ENCODE measurements around the gene GAPDH.

GAPDH gene

DNA sequence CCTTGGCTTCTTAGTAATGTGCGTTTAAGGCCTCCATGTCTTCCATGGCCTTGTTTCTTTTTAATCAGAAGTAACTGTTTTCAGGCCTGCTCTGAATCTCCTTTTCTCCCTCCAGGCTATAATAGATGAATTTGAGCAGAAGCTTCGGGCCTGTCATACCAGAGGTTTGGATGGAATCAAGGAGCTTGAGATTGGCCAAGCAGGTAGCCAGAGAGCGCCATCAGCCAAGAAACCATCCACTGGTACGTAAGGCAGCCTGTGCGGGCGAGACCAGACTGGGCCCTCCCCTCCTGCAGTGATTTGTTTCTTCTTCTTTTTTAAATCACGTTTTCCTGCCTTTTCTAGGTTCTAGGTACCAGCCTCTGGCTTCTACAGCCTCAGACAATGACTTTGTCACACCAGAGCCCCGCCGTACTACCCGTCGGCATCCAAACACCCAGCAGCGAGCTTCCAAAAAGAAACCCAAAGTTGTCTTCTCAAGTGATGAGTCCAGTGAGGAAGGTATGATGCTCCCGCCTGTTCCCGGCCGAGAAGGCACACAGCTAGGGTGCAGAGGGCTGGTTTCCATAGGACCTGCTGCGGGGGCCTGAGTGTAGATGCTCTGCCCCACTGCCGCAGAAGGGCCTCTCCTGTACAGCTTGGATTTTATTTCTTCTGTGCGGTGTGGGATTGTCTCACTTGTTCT is 3.6 kb upstream of the GAPDH start:
- Histone ChIP-seq H3K9ac (ENCODE audit: low read length) (no peak overlapping the region), H3K36me3 (ENCODE audit: control insufficient read depth, insufficient read depth, low read length) (peaks cover 76% of the 10 kb centered on the region), H3K27me3 (ENCODE audit: control insufficient read depth, insufficient read depth, low read length) (no peaks in the 10 kb centered on the region), H3K4me3 (ENCODE audit: low read depth, low read length) (no peak overlapping the region), H3K9me3 (ENCODE audit: control insufficient read depth, insufficient read depth, low read depth, low read length) (no peaks in the 10 kb centered on the region), H3K4me1 (ENCODE audit: control insufficient read depth, insufficient read depth, low read length) (peaks cover 15% of the 10 kb centered on the region), H3K27ac (ENCODE audit: low read depth, low read length) (no peak overlapping the region)

DNA sequence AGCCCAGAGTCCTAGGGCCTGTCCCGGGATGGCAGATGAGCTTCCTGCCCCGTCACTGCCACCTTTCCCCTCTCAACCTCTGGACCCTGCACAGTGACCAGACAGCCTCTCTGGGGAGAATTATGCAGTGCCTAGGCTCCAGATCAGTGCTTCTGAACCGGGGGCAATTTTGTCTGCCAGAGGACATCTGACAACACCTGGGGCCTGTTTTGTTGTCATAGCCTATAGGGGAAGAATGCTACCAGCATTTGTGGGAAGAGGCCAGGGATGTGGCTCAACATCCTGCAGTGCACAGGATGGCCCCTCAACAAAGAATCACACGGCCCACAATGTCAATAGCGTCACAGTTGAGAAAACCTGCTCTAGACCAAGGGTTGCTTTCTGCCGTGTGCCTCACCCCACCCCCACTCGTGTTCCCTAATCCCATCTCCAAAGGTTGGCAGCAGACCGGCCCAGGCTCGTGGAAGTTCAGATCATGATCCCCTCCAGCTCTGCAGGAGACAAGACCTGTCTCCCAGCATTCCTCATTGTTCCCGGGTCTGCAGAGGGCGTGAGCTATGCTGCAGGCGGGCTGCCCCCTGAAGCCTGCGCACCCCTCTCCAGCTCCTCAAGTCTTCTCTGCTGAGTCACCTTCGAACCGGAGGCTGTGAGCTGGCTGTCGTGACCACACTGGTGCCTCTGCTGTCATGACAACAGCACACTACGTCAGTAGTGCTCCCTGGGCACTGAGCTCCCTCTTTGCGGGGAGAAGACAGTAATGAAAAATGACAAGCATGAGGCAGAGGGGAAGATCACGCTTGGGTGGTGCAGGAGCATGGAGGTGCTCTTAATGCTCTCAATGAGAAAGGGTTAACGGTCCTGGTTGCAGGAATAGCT is 2.0 kb upstream of the GAPDH start:
- H3K9me3 ChIP-seq (ENCODE audit: control insufficient read depth, insufficient read depth, low read depth, low read length) = no peaks in the 10 kb centered on the region
- H3K9ac ChIP-seq (ENCODE audit: low read length) = peak overlapping the region; percentile 98
- H3K4me3 ChIP-seq (ENCODE audit: low read depth, low read length) = peak overlapping the region; percentile 98
- H3K27me3 ChIP-seq (ENCODE audit: control insufficient read depth, insufficient read depth, low read length) = no peaks in the 10 kb centered on the region
- peaks cover 76% of the 10 kb centered on the region for H3K36me3 ChIP-seq (ENCODE audit: control insufficient read depth, insufficient read depth, low read length)
- peak overlapping the region; percentile 94; the same call in 1 of the 2 replicates for H3K27ac ChIP-seq (ENCODE audit: low read depth, low read length)
- peaks cover 20% of the 10 kb centered on the region for H3K4me1 ChIP-seq (ENCODE audit: control insufficient read depth, insufficient read depth, low read length)

- peaks cover 20% of the 10 kb centered on the region for H3K4me1 ChIP-seq (ENCODE audit: control insufficient read depth, insufficient read depth, low read length)
- peaks cover 76% of the 10 kb centered on the region for H3K36me3 ChIP-seq (ENCODE audit: control insufficient read depth, insufficient read depth, low read length)
Measured at GRCh38 chr12:6532927-6533652, 1.2 kb upstream of the GAPDH start.

DNA sequence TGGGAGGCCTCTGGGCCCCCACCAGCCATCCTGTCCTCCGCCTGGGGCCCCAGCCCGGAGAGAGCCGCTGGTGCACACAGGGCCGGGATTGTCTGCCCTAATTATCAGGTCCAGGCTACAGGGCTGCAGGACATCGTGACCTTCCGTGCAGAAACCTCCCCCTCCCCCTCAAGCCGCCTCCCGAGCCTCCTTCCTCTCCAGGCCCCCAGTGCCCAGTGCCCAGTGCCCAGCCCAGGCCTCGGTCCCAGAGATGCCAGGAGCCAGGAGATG is 729 bp upstream of the GAPDH start:
- no peaks in the 10 kb centered on the region for H3K9me3 ChIP-seq (ENCODE audit: control insufficient read depth, insufficient read depth, low read depth, low read length)
- H3K4me1 ChIP-seq (ENCODE audit: control insufficient read depth, insufficient read depth, low read length) = peaks cover 20% of the 10 kb centered on the region
- peak overlapping the region; percentile 94 for H3K27ac ChIP-seq (ENCODE audit: low read depth, low read length)
- peak overlapping the region; percentile 98 for H3K4me3 ChIP-seq (ENCODE audit: low read depth, low read length)
- no peaks in the 10 kb centered on the region for H3K27me3 ChIP-seq (ENCODE audit: control insufficient read depth, insufficient read depth, low read length)
- peak overlapping the region; percentile 98 for H3K9ac ChIP-seq (ENCODE audit: low read length)
- peaks cover 76% of the 10 kb centered on the region for H3K36me3 ChIP-seq (ENCODE audit: control insufficient read depth, insufficient read depth, low read length)

More at GRCh38 chr12:6532927-6533652, 1.2 kb upstream of the GAPDH start:
- H3K27ac ChIP-seq (ENCODE audit: low read depth, low read length) = peak overlapping the region; percentile 94
- peak overlapping the region; percentile 98 for H3K9ac ChIP-seq (ENCODE audit: low read length)
- no peaks in the 10 kb centered on the region for H3K9me3 ChIP-seq (ENCODE audit: control insufficient read depth, insufficient read depth, low read depth, low read length)
- H3K4me3 ChIP-seq (ENCODE audit: low read depth, low read length) = peak overlapping the region; percentile 98
- no peaks in the 10 kb centered on the region for H3K27me3 ChIP-seq (ENCODE audit: control insufficient read depth, insufficient read depth, low read length)

- Histone ChIP-seq H3K27ac (ENCODE audit: low read depth, low read length) (peak overlapping the region; percentile 94), H3K4me3 (ENCODE audit: low read depth, low read length) (peak overlapping the region; percentile 98), H3K9ac (ENCODE audit: low read length) (peak overlapping the region; percentile 98), H3K36me3 (ENCODE audit: control insufficient read depth, insufficient read depth, low read length) (peaks cover 76% of the 10 kb centered on the region), H3K9me3 (ENCODE audit: control insufficient read depth, insufficient read depth, low read depth, low read length) (no peaks in the 10 kb centered on the region), H3K27me3 (ENCODE audit: control insufficient read depth, insufficient read depth, low read length) (no peaks in the 10 kb centered on the region), H3K4me1 (ENCODE audit: control insufficient read depth, insufficient read depth, low read length) (peaks cover 22% of the 10 kb centered on the region)
Measured at GRCh38 chr12:6534695-6534944, 303 bp downstream of the GAPDH start.

DNA sequence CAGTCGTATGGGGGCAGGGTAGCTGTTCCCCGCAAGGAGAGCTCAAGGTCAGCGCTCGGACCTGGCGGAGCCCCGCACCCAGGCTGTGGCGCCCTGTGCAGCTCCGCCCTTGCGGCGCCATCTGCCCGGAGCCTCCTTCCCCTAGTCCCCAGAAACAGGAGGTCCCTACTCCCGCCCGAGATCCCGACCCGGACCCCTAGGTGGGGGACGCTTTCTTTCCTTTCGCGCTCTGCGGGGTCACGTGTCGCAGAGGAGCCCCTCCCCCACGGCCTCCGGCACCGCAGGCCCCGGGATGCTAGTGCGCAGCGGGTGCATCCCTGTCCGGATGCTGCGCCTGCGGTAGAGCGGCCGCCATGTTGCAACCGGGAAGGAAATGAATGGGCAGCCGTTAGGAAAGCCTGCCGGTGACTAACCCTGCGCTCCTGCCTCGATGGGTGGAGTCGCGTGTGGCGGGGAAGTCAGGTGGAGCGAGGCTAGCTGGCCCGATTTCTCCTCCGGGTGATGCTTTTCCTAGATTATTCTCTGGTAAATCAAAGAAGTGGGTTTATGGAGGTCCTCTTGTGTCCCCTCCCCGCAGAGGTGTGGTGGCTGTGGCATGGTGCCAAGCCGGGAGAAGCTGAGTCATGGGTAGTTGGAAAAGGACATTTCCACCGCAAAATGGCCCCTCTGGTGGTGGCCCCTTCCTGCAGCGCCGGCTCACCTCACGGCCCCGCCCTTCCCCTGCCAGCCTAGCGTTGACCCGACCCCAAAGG is 804 bp downstream of the GAPDH start:
- Histone ChIP-seq H3K36me3 (ENCODE audit: control insufficient read depth, insufficient read depth, low read length) (peaks cover 76% of the 10 kb centered on the region), H3K27ac (ENCODE audit: low read depth, low read length) (peak overlapping the region; percentile 94), H3K4me1 (ENCODE audit: control insufficient read depth, insufficient read depth, low read length) (peaks cover 27% of the 10 kb centered on the region), H3K27me3 (ENCODE audit: control insufficient read depth, insufficient read depth, low read length) (no peaks in the 10 kb centered on the region), H3K9ac (ENCODE audit: low read length) (peak overlapping the region; percentile 98), H3K9me3 (ENCODE audit: control insufficient read depth, insufficient read depth, low read depth, low read length) (no peaks in the 10 kb centered on the region), H3K4me3 (ENCODE audit: low read depth, low read length) (peak overlapping the region; percentile 98)

DNA sequence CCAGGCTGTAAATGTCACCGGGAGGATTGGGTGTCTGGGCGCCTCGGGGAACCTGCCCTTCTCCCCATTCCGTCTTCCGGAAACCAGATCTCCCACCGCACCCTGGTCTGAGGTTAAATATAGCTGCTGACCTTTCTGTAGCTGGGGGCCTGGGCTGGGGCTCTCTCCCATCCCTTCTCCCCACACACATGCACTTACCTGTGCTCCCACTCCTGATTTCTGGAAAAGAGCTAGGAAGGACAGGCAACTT is 1.3 kb downstream of the GAPDH start:
- peak overlapping the region; percentile 98 for H3K4me3 ChIP-seq (ENCODE audit: low read depth, low read length)
- peak overlapping the region; percentile 98 for H3K9ac ChIP-seq (ENCODE audit: low read length)
- peaks cover 72% of the 10 kb centered on the region for H3K36me3 ChIP-seq (ENCODE audit: control insufficient read depth, insufficient read depth, low read length)
- no peaks in the 10 kb centered on the region for H3K9me3 ChIP-seq (ENCODE audit: control insufficient read depth, insufficient read depth, low read depth, low read length)
- no peaks in the 10 kb centered on the region for H3K27me3 ChIP-seq (ENCODE audit: control insufficient read depth, insufficient read depth, low read length)
- peak overlapping the region; percentile 94 for H3K27ac ChIP-seq (ENCODE audit: low read depth, low read length)
- peaks cover 30% of the 10 kb centered on the region for H3K4me1 ChIP-seq (ENCODE audit: control insufficient read depth, insufficient read depth, low read length)

DNA sequence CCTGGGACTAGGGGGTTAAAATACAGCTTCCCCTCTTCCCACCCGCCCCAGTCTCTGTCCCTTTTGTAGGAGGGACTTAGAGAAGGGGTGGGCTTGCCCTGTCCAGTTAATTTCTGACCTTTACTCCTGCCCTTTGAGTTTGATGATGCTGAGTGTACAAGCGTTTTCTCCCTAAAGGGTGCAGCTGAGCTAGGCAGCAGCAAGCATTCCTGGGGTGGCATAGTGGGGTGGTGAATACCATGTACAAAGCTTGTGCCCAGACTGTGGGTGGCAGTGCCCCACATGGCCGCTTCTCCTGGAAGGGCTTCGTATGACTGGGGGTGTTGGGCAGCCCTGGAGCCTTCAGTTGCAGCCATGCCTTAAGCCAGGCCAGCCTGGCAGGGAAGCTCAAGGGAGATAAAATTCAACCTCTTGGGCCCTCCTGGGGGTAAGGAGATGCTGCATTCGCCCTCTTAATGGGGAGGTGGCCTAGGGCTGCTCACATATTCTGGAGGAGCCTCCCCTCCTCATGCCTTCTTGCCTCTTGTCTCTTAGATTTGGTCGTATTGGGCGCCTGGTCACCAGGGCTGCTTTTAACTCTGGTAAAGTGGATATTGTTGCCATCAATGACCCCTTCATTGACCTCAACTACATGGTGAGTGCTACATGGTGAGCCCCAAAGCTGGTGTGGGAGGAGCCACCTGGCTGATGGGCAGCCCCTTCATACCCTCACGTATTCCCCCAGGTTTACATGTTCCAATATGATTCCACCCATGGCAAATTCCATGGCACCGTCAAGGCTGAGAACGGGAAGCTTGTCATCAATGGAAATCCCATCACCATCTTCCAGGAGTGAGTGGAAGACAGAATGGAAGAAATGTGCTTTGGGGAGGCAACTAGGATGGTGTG is 1.9 kb downstream of the GAPDH start:
- Histone ChIP-seq H3K9ac (ENCODE audit: low read length) (peak overlapping the region; percentile 98), H3K27ac (ENCODE audit: low read depth, low read length) (peak overlapping the region; percentile 94), H3K4me3 (ENCODE audit: low read depth, low read length) (peak overlapping the region; percentile 98), H3K4me1 (ENCODE audit: control insufficient read depth, insufficient read depth, low read length) (peaks cover 36% of the 10 kb centered on the region), H3K36me3 (ENCODE audit: control insufficient read depth, insufficient read depth, low read length) (peaks cover 66% of the 10 kb centered on the region), H3K27me3 (ENCODE audit: control insufficient read depth, insufficient read depth, low read length) (no peaks in the 10 kb centered on the region), H3K9me3 (ENCODE audit: control insufficient read depth, insufficient read depth, low read depth, low read length) (no peaks in the 10 kb centered on the region)

DNA sequence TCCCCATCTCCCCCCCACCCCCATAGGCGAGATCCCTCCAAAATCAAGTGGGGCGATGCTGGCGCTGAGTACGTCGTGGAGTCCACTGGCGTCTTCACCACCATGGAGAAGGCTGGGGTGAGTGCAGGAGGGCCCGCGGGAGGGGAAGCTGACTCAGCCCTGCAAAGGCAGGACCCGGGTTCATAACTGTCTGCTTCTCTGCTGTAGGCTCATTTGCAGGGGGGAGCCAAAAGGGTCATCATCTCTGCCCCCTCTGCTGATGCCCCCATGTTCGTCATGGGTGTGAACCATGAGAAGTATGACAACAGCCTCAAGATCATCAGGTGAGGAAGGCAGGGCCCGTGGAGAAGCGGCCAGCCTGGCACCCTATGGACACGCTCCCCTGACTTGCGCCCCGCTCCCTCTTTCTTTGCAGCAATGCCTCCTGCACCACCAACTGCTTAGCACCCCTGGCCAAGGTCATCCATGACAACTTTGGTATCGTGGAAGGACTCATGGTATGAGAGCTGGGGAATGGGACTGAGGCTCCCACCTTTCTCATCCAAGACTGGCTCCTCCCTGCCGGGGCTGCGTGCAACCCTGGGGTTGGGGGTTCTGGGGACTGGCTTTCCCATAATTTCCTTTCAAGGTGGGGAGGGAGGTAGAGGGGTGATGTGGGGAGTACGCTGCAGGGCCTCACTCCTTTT is 2.7 kb downstream of the GAPDH start:
- H3K9ac ChIP-seq (ENCODE audit: low read length) = no peak overlapping the region
- no peak overlapping the region for H3K4me3 ChIP-seq (ENCODE audit: low read depth, low read length)
- peaks cover 39% of the 10 kb centered on the region for H3K4me1 ChIP-seq (ENCODE audit: control insufficient read depth, insufficient read depth, low read length)
- peaks cover 64% of the 10 kb centered on the region for H3K36me3 ChIP-seq (ENCODE audit: control insufficient read depth, insufficient read depth, low read length)
- no peaks in the 10 kb centered on the region for H3K27me3 ChIP-seq (ENCODE audit: control insufficient read depth, insufficient read depth, low read length)
- no peak overlapping the region for H3K27ac ChIP-seq (ENCODE audit: low read depth, low read length)
- no peaks in the 10 kb centered on the region for H3K9me3 ChIP-seq (ENCODE audit: control insufficient read depth, insufficient read depth, low read depth, low read length)
